Thyroid gland (tissue), 4 donors: ENCODE measurements around the gene INPP5A. TPM values are rescaled to one million over a fixed set of nuclear protein-coding genes. Genes with fewer than 3 reads are reported as not detected.

Source experiments
- DNase-seq, 2 donors: peaks; one replicate each; pipeline ENCODE4 v3.0.0-alpha.2; 2019
- H3K27ac ChIP-seq, 3 donors: fragments of 200-600 bp; sonication (generic); 1 replicate in 2 of 3; 2 replicates in 1 of 3; pipeline ENCODE4 v1.5.1; 2016 to 2019; ENCODE audit warnings: mild to moderate bottlenecking in 1 of 3, moderate library complexity in 1 of 3
- H3K27me3 ChIP-seq: fragments of 200-600 bp; sonication (generic); one replicate; pipeline ENCODE4 v1.5.1; 2019
- H3K36me3 ChIP-seq, 2 donors: fragments of 200-600 bp; sonication (generic); one replicate each; pipeline ENCODE4 v1.5.1; 2016 to 2019
- H3K4me1 ChIP-seq, 2 donors: fragments of 200-600 bp; sonication (generic); one replicate each; pipeline ENCODE4 v1.5.1; 2017 to 2019
- H3K4me3 ChIP-seq, 3 donors: fragments of 200-600 bp; sonication (generic); replicated peaks in 1 of 3; 1 replicate in 2 of 3; 2 replicates in 1 of 3; pipeline ENCODE4 v1.5.1; 2016; ENCODE audit warnings: mild to moderate bottlenecking in 1 of 3
- H3K9me3 ChIP-seq: fragments of 200-600 bp; sonication (generic); one replicate; pipeline ENCODE4 v1.5.1; 2017
- CTCF ChIP-seq, 6 experiments: fragments of 200-600 bp in 3 of 6; fragments of 450-650 bp in 3 of 6; sonication (generic) in 3 of 6; IDR thresholded peaks; one replicate each; pipeline ENCODE4 v1.5.1; 2016 to 2019; ENCODE audit warnings: antibody characterized with exemption in 6 of 6, mild to moderate bottlenecking in 2 of 6, inconsistent platforms in 1 of 6, moderate library complexity in 1 of 6
- POLR2A ChIP-seq, 2 donors: fragments of 450-650 bp; IDR thresholded peaks; one replicate each; pipeline ENCODE4 v1.6.1; 2017; ENCODE audit warnings: antibody characterized with exemption in 2 of 2, mild to moderate bottlenecking in 2 of 2, moderate library complexity in 1 of 2
- WGBS, 2 donors: methylation state at CpG; one replicate each; pipeline ENCODE4 v1.1.5; 2017; 5-methylcytosine and 5-hydroxymethylcytosine counted together
- intact Hi-C: fragments of 100-400 bp; cut with DNase I; formaldehyde crosslinking; loops from one replicate; pipeline ENCODE4 v1.15.1; 2023
- total RNA-seq, 4 donors: library from RNA; depleted of rRNA; stranded (reverse); fragments of >200 nt; gene quantifications; one replicate each; pipeline ENCODE4 v1.2.3, GENCODE V29; 2016

INPP5A gene
- total RNA-seq, 4 donors from 2014 or later, result 30.4 to 75.8 (median 41.1) TPM

GRCh38 chr10:132630156-132630555 is 92.6 kb downstream of the INPP5A start:
- DNase-seq, result no peak
- Histone ChIP-seq H3K27ac (no peak overlapping the region), H3K4me1 (peaks cover 4 to 33% of the 10 kb centered on the region in 2 donors), H3K4me3 (no peak overlapping the region), H3K9me3 (no peaks in the 10 kb centered on the region), H3K27me3 (no peaks in the 10 kb centered on the region), H3K36me3 (no peaks in the 10 kb centered on the region)
- TF ChIP-seq CTCF (IDR thresholded peaks at IDR 0.05), result no peak
- no peak for TF ChIP-seq POLR2A (IDR thresholded peaks at IDR 0.05)
- intact Hi-C loops, result loop anchor here (10.0 kb wide), 1 partner anchor 405 kb away; no protein-coding TSS in a partner anchor
- 90 to 97% methylated on average over 5 of the region's 5 CpGs for WGBS, 2 donors

DNA sequence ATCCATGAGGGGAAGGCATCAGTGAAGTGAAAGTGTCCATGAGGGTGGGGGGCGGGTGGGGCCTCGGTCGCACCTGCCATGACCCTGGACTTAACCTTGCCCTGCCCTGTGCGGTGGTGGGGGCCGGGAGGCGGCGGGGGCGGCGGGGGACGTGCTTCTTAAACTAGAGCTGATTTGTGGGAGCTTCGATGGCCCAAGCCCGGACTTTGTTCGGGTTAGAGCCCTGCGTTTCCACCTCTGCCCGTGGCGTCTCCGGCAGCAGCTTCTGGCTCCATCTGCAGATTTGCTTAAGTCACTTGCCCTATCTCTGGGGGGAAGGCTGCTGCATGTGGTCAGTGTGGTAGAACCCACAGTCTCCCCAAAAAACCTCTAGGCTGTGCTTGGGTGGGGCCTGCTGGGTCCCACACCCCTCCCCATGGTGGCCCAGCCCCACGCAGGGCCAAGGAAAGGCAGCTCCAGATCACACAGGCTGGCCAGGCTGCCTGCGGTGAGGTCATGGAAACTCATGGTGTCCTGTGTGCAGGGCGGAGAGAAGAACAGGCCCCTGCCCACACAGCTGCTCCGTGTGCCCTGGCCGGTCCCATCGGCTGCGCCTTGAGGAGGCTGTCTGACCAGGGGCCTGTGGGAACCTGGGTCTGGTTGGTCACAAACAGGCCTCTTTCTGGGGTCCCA is 93.2 kb downstream of the INPP5A start:
- H3K27me3 ChIP-seq, result no peaks in the 10 kb centered on the region
- H3K4me1 ChIP-seq, result peaks cover 4 to 33% of the 10 kb centered on the region in 2 donors
- 75 to 89% methylated on average over 14 to 24 of the region's 24 CpGs for WGBS, 2 donors
- no peak overlapping the region for H3K4me3 ChIP-seq
- no peaks in the 10 kb centered on the region for H3K36me3 ChIP-seq
- TF ChIP-seq CTCF (IDR thresholded peaks at IDR 0.05) (no peak), POLR2A (IDR thresholded peaks at IDR 0.05) (no peak)
- H3K27ac ChIP-seq, result peak overlapping the region; percentile 27 to 59 (median 49)
- DNase-seq, result no peak
- no peaks in the 10 kb centered on the region for H3K9me3 ChIP-seq
- intact Hi-C loops, result loop anchor here (10.0 kb wide), 1 partner anchor 406 kb away; no protein-coding TSS in a partner anchor

DNA sequence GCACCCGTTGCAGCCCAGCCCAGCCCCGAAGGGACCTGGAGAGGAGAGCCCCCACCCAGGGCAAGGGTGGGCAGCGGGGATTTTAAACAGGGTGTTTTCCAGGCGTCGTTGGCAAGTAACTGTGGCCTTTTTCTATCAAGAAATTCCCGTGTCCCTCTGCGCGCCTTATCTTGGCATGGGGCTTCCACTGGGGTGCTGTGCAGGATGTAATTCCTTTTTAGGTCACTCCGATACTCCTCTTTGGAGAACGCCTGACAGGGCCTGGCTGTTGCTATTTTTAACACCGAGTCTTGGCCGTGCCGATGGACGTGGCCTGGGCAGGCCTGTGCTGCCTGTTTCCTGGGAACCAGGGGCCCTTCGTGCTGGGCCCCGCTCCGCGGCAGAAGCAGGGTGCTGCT is 93.8 kb downstream of the INPP5A start:
- TF ChIP-seq POLR2A (IDR thresholded peaks at IDR 0.05), result no peak
- TF ChIP-seq CTCF (IDR thresholded peaks at IDR 0.05), result no peak
- Histone ChIP-seq H3K27ac (peak overlapping the region; percentile 27 to 59 (median 49)), H3K4me1 (peaks cover 4 to 33% of the 10 kb centered on the region in 2 donors), H3K27me3 (no peaks in the 10 kb centered on the region), H3K36me3 (no peaks in the 10 kb centered on the region), H3K4me3 (no peak overlapping the region), H3K9me3 (no peaks in the 10 kb centered on the region)
- peak in 1 of 2 donors; percentile 18 for DNase-seq
- intact Hi-C loops, result loop anchor here (10.0 kb wide), 1 partner anchor 407 kb away; no protein-coding TSS in a partner anchor
- 62 to 77% methylated on average over 9 to 18 of the region's 18 CpGs for WGBS, 2 donors

DNA sequence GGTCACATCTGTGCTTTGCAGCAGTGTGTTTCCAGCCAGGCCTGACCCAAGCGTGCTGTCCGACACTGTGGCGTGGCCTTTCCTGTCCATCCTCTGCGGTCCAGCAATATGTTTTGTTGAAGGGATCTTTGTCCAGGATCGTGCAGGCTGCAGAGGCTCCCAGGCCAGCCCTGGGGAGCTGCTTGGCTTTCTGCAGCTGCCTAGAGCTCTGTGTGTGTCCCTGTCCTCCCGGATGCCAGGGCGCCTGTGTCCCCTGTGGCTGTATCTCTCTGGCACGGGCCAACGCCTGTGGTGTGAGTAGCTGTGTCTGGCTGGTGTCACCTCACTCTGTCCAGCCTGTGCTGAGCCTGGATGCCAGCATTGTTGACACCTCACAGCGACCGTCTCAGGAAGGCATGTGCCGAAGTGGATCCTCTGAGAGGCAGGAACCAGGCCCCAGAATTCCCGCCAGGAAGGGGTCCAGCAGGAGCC is 94.5 kb downstream of the INPP5A start:
- no peak for DNase-seq
- intact Hi-C loops, result loop anchor here (10.0 kb wide), 1 partner anchor 407 kb away; no protein-coding TSS in a partner anchor
- H3K4me1 ChIP-seq, result peaks cover 4 to 33% of the 10 kb centered on the region in 2 donors
- H3K9me3 ChIP-seq, result no peaks in the 10 kb centered on the region
- no peak overlapping the region for H3K4me3 ChIP-seq
- TF ChIP-seq POLR2A (IDR thresholded peaks at IDR 0.05), result no peak
- no peak for TF ChIP-seq CTCF (IDR thresholded peaks at IDR 0.05)
- H3K36me3 ChIP-seq, result no peaks in the 10 kb centered on the region
- 67 to 76% methylated on average over 10 to 11 of the region's 13 CpGs for WGBS, 2 donors
- H3K27me3 ChIP-seq, result no peaks in the 10 kb centered on the region
- peak overlapping the region in 2 of 3 donors; percentile 17 to 49 for H3K27ac ChIP-seq
